GM19043 (cell line): ENCODE results near the gene LILRB2.
"Not testable (repeated sequence)": the region's sequence is repeated elsewhere in the genome, so short reads cannot be mapped to it uniquely, and the experiment has no call there.

ENCODE experiments used
- ATAC-seq: cut with Tn5 transposase; IDR thresholded peaks from one replicate; pipeline ENCODE4 v1.9.1; 2021; ENCODE audit warnings: low read depth; ENCODE audit not compliant: unreplicated experiment

The LILRB2 gene

DNA sequence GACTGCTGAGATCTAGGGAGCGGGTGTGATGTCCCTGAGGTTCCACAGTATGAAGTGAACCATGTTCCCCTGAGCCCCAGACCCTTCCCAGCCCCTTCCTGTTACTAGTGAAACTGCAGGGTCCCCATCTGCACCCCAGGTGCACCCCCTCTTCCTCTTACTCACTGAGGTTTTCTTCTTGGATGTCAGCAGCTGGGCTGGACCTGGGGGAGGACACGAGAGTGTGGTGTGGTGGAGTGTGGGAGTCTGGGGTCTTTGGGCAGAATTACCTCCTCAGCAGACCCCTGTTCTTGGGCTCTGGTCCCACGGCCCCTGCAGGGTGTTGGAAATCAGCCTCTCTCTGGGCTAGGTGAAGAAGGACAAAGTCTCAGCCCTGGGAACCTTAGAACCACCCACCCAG lies 35.0 kb downstream of the LILRB2 start:
- no peak for ATAC-seq

DNA sequence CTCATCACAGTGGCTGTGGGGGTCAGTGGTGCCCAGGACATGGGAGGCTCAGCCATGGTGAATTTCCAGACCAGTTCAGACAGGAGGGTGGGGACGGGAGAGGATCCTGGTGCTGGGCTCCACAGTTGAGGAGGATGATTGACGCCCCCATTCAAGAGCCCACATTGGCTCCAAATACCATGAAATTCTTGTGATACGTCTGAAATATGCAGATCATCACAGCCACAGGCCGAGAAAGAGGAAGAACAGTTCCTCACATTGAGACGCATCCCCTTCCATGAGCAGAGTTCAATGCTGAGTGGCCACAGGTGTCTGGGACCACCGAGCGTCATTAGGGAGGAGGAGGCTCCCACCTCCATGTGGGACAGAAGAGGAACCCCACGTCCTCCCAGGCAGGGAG lies 37.1 kb downstream of the LILRB2 start:
- ATAC-seq = not testable (repeated sequence)

DNA sequence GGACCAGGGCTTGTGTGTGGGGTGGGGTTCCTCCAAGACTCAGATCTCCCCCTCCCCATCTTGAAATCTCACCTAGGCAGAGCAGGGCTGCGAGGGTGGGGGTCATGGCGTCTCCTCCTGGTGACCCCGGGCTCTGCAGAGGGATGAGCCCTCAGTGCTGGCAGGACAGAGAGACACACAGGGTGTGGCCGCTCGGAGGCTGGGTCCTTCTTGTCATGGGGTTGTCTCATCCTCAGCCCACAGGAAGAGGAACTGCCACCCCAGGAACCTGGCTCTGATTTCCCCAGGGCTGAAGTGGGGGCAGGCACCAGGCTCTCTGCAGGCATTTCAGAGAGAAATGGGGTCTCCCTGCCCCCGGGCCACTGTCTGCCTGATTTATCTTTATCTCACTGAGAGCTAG lies 38.3 kb downstream of the LILRB2 start, which contains the start of gene LILRA6:
Gene LILRA6, minus strand, starts transcription at position 145 of the 400 bp plus-strand sequence.
- ATAC-seq = not testable (repeated sequence)

DNA sequence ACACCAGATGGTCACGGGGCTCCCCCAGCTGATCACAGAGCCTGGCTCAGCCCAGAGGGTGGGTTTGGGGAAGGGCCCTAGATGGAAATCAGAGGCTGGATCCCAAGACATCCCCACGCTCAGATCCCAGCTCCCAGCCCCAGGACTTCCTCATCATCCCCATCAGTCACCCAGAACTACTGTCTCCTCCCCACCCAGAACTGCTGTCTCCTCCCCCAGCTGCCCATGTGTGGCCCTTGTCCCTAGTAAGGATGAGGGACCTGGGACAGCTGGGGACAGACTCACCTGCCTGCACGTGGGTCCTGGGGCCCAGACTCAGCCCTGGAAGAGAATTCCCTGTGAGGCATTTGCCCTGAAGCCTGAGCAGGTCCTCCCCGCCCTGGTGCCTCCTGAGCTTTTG lies 38.7 kb downstream of the LILRB2 start:
- not testable (repeated sequence) for ATAC-seq

DNA sequence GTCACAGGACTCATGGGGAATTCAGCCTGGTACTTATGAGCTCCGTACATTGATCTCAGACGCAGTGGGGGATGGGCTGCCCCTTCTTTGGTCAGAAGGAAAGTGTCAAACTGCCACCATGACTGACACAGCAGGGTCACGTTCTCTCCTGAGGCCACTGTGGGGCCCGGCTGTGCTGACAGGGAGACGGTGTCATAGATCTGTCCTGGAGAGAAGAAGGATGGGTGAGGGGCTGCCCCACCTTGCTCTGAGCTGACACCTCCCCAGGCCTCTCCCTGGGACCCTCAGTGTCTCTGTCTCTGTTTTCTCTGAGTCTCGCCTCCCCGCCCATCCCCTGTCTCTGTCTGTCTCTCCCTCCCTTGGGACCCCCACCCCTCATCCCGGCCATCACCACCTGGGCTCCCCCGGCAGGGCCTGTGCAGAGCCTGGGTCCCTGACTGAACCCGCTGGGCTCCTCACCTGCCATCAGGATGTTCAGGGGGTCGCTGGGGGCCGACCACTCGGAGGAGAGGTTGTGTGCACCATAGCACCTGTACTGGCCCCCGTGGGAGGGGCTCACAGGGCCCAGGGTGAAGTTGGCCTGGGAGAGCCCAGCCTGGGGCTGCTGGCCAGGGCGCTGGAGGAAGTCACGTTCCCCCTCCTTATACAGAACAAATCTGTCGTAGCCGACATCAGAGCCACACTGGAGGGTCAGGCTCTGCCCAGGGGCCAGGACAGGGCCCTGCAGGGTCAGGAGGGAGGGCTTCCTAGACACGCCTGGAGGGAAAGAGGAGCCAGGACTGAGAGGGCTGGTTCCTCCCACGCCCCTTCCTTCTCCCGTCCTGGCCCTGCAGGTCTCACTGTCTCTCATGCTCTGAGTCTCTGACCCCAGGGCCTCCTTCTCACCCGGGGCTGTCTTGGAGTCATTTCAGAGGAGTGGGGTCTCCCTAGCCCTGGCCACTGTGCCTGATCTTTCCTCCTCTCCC lies 40.3 kb downstream of the LILRB2 start:
- not testable (repeated sequence) for ATAC-seq

DNA sequence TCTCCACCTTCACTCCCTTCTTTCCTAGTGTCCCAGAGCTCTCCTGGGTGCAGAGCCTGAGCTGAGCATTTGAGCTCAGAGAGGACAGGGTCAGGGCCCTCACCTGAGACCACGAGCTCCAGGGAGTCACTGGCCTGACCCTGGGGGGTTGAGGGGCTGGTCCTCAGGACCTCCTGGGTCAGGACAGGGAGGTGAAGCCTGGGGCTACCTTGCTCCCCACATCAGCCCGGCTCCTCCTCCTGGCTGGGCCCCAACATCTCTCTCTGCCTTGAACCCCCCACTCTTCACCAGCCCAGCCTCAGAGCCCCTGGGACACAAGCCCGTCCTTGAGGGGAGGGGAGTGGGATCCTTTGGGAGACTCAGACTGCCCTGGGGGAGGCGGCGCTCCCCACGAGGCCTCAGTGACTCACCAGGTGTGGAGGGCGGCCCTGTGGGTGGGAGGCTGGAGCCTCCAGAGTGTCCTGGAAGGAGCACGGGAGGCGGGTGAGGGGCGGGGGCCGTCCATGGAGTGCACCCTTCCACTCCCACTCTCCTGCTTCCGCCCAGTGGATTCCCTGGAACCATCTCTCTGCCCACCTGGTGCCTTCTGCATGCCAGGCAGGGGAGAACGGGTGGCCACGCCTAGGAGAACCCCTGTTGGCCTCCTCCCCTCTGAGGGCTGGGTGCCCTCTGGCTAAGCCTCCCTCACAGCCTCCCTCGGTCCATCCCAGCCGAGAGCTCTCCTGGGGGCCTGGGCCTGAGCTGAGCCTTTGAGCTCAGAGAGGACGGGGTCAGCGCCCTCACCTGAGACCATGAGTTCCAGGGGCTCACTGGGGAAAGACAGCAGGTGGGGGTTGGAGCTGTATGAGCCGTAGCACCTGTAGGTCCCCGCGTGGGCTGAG lies 41.2 kb downstream of the LILRB2 start:
- ATAC-seq = not testable (repeated sequence)

DNA sequence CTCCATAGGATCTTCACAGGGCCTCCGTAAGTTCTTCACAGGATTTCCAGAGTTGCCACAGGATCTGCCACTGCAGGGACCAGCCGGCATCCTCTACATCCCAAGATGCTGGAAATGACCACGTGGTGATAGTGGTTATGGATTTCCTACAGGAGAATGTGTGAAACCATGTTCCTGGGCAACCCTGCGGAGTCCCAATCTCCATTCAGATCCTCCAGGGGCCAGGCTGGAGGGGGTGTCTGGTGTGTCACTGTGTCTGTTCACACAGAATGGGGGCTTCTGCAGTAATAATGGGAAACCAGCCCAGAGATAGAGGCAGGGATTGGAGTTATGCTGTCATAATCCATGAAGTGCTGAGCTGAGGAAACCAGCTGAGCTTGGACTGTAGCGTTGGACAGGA lies 47.0 kb downstream of the LILRB2 start:
- no peak for ATAC-seq

DNA sequence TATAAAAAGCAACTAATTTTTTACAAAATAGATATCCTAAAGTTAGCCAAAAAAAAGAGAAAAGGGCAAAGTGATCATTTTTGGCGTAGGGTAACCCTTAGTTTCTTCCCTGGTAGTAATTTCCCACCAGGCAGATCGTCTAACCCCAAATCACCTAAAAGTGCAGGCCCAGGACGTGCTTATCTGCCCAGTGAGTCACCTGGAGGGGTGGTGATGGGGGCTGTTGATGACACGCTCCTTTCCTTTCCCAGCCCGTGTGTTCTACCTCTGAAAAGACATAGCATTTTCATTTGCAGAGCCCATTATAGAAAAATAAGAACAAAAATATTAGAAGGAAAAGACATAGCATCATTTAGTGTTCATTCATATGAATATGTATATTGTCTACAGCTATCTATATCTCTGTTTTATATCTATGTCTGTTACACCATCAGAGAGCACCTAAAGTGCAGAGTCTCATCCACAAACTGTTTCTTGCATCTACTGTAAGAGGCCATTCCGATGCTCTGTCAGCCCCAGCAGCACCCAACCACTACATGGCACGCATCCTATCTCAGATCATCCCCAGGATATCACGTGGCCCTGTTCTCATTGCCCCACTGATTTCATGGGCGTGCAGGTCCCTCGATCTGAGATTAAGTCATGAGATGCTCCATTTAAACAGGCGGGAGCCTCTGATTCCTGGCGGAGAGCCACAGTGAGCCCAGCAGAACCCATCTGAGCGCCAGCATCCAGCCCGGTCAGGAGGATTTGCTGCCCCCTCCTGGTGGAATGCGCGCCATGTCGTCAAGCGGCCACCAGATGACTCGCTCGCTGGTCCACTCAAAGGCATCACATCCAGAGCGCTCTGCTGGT lies 49.6 kb downstream of the LILRB2 start:
- no peak for ATAC-seq

DNA sequence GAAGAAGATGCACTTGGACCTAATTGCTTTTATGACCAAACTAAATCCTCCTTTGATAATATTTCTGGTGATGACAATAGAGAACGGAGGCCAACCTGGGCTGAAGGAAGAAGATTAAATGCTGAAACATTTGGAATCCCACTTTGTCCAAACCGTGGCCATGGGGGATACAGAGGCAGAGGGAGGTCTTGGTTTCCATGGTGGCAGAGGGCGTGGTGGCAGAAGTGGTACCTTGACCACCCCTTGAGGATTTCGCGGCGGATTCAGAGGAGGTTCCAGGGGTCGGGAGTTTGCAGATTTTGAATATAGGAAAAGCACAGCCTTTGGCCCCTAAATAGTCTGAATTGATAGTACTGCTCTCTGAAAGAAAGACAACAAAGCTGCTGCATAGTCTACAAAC lies 50.9 kb downstream of the LILRB2 start:
- no peak for ATAC-seq

DNA sequence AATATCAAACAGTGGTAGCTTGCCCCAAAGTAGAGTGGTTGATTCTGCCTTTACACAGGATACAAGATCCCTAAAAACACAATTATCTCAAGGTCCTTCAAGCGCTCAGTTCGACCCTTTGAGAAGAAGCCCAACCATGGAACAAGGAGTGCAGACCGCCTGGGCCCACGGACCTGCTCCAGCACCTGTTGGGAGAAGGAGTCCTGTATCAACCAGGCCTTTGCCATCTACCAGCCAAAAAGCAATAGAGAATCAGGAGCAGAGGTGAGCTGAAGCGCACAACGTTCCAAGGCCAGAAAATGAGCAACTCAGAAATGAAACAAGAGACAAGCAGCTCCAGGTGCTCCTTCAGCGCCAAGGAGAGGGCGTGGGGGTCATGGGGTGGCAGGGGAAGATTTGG lies 51.8 kb downstream of the LILRB2 start:
- ATAC-seq = no peak

DNA sequence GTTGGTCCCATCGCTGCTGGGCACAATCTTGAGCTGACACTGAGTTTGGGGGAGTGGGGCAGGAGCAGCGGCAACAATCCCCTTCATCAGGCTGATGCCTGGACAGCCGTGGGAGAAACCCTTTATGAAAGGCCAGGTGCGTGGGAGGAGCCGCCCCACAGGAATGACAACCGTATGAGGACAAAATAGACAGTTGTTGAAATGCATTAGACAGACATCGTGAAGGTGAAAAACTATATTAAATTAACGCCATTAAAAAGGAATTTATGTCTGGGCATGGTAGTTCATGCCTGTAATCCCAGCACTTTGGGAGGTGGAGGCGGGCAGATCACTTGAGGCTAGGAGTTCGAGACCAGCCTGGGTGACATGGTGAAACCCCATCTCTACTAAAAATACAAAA lies 56.3 kb downstream of the LILRB2 start:
- not testable (repeated sequence) for ATAC-seq

DNA sequence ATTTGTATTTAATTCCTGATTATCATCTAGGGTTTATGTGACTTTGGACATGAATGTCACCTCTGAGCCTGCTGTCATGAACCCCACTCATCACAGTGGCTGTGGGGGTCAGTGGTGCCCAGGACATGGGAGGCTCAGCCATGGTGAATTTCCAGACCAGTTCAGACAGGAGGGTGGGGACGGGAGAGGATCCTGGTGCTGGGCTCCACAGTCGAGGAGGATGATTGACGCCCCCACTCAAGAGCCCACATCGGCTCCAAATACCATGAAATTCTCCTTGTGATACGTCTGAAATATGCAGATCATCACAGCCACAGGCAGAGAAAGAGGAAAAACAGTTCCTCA lies 57.0 kb downstream of the LILRB2 start:
- ATAC-seq = not testable (repeated sequence)
